GM21447 (cell line): Measurements from ENCODE around the gene MMP17.

Experiments
- ATAC-seq: cut with Tn5 transposase; IDR thresholded peaks from one replicate; pipeline ENCODE4 v1.9.1; 2021; ENCODE audit not compliant: unreplicated experiment

The MMP17 gene

GRCh38 chr12:131829791-131830334 lies 1.7 kb downstream of the MMP17 start:
- ATAC-seq, result no peak

DNA sequence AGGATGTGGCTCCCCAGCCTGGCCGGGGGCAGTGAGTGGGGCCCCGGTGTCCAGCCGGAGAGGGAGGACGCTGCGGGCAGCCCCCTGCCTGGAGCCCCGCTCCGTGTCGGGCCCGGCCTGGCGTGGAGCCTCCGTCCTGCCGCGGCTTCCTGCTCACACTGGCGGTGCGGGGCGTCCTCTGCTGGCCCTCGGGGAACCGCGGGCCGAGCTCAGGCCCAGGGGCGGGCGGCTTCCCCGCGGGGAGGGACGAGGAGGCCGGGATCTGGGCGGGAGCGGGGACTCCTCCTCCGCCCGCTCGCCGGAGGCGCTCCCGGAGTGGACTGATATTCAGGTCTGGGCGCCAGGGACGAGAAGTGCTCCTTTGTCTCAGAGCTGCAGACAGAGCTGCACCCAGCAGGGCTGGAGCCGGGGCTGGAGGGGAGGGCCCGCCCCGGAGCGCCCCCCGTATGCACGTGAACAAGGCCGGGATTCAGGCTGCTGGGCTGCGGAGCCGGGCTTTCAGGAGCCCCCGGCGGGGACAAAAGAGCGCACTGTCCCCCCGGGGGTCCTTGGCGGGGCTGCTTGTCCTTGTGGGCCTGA lies 2.2 kb downstream of the MMP17 start:
- ATAC-seq, result no peak

DNA sequence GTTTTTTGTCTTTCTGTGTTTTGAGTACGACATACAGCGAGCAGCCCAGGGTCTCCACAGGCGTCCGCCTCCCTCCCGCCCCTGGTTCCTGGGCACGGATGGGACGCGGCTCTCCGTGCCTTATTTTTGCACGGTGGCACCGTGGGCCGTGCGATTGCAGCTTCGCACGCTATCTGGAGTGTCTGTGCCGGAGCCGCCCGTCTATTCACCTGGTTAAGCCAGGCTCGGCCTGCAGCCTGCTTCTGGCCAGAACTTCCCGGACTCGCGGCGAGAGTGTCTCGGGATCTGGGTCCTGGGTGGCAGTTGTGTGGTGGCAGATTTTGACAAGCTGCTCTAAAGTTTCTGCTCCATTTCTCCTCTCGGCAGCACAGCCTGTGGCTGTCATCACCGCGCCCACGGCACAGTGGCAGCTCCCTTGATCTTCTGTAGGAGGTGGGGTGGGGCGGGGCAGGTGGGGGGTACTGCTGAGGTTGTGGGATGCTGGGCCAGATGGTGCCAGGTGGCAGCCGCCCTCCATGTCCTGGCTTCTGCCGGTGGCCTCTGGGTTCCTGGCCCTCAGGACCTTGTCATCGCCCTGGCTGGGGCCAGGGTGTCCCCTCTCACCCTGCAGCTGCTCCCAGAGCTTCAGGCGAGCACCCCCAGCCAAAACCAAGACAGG lies 2.9 kb downstream of the MMP17 start:
- no peak for ATAC-seq

DNA sequence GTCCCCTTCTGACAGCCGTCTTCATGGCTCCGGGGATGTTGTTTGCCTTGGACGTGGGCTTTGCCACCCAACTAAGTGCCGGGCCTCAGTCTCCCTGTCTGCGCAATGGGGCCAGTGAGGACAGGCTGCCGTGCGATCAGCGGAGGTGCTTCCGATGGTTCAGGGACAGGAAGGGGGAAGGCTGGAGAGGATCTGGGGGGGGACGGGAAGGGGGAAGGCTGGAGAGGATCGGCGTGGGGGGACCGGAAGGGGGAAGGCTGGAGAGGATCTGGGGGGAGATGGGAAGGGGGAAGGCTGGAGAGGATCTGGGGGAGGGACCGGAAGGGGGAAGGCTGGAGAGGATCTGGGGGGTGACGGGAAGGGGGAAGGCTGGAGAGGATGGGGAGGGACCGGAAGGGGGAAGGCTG lies 3.4 kb downstream of the MMP17 start:
- ATAC-seq, result no peak

- no peak for ATAC-seq
Measured at GRCh38 chr12:131832321-131833231, 4.4 kb downstream of the MMP17 start.

DNA sequence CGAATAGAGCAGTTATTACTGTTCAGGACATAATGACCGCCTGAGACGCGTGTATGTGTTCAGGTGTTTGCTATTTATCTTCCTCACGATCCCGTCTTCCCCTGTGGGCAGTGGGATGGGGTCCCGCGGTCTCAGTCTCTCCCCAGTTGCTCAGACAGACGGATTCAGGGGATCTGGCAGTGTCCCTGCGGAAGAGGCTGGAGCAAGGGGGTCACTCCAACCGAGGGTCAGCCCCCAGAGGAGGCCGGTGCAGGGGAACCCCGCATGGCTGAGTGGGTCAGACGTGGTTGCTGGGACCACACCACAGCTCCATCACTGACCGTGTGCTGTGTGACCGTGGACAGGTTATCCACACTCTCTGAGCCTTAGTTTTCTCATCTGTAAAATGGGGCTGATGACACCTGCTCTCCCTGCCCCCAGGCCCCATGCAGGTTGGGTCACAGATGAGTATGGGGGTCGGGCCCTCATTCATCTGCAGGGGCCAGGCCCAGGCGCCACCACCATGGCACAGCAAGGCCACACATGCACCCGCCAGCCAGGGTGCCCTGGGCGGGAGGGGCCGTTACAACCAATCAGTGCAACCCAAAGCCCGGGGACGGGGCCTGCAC lies 5.2 kb downstream of the MMP17 start:
- no peak for ATAC-seq

DNA sequence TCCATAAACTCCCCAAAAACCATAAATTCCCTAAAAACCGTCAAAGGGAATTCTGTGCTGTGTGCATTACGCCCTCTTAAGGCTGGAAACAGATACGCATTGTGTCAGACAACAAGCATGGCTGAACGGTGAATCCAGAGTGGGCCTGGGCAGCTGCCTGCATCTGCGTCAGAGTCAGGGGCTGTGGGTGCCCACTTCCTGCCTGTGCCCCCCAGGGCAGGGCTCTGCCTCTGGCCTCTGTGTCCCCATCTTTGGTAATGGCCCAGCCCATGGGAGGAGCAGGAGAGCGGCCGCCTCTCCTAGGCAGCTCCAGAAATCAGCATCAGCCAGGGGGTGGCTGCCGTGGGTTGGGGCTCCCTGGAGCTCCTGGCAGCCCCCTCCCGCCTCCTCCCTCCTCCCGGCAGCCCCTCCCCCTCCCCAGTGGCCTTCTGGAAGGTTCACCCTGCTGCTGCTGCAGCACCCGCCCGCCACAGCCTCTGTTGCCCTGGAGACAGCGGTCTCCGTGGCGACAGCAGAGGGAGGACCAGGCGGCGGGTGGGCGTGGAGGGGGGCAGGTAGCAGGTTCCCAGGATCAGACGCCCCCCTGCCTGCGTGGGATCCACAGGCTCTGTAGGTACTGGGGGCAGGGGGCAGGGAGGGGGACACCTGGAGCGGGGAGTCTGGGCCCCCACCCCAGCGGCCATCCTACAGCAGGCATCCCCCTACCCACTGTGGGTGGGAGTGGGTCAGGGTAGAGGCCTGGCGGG lies 5.9 kb downstream of the MMP17 start:
- ATAC-seq, result no peak

DNA sequence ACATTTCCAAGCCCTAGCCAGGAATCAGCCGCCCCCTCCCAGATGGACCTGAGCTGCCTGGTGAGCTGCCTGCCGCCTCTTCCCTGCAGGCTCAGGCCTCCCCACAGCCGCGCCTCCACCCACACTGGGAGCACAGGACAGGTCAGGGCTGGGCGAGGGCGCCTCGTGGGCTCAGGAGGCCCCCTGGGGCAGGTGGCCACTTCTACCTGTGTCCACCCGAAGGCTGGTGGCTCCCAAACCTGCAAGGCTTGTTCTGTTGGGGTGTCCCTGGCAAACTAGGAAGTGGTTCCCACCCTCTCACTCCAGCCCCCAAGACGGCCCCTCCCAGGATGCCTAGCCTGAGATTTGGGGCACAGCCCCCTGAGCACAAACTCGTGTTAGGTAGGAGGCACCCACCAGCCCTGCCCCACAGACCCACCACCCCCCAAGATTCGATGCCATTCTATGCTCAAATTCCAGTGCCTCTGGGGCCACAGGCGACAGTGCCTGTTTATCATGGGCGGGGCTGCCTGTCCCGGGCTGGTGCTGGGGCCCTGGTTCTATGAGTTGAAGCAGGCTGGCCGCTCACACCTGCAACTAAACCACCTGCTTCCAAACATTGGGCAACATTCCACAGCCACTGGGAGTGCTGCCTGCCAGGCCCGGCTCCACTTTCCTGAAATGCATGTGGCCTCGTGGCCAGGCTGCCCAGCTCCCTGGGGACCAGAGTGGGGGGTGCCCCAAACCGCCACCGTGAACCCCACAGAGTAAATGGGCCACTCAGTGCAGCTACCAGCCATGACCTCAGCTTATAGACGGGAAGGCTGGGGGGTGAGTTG lies 6.8 kb downstream of the MMP17 start:
- ATAC-seq, result no peak

DNA sequence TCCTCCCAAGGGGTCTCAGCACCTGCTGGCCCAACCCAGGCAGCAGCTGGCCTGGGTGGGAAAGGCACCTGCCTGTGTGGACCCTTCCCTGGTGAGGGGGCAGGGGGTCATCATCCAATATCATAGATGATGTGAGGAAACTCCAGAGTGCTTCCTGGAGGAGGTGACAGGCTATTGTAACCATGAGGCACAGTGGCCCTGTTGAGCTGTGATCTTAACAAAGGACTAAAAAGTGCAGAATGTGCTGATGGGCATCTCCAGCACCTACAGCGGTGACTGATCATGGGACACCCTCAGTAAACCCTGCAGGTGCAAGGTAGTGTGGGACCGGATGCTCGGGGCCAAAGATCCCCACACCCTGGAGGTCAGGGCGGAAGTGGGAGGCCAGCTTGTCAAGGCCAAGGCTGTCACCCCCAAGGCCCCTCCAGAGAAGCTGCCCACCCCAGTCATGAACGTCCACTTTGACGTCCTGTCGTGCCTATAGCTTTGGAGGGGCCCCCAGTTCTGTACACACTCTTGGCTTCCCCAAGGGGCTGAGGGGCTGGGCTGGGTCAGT lies 7.5 kb downstream of the MMP17 start:
- ATAC-seq, result no peak

- no peak for ATAC-seq
Measured at GRCh38 chr12:131836193-131836592, 8.0 kb downstream of the MMP17 start.

DNA sequence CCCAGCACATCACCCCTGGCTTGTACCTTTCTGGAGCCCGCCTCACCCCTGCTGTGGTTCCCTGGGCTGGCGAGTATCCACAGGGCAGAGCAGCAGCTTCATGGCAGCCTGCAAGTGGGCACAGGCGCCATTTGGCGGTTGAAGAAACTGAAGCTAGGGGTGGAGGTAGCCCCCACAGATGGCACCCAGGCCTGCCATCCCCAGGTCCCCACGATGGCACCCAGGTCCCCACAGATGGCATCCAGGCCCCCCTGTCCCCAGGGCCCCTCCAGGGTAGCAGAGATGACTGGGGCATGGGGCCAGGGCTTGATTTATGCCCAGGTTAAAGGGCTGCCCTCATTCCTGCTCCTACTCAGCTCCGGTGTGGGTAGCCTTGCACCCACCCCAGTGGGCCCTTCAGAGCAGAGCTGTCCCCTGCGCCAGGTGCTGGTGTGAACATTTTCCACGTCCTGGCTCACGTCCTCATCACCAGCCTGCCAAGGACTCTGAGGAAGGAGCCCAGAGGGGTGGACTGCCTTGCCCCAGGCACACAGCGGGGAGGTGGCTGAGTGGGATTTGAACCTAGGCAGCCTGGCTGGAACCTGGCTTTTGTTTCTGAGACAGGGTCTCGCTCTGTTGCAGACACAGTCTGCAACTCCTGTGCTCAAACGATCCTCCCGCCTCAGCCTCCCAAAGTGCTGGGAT lies 8.7 kb downstream of the MMP17 start:
- ATAC-seq, result no peak

GRCh38 chr12:131840643-131841416 lies 12.6 kb downstream of the MMP17 start:
- no peak for ATAC-seq

- no peak for ATAC-seq
Measured at GRCh38 chr12:131841547-131841946, 13.4 kb downstream of the MMP17 start.

GRCh38 chr12:131842169-131842568 lies 14.0 kb downstream of the MMP17 start:
- no peak for ATAC-seq

DNA sequence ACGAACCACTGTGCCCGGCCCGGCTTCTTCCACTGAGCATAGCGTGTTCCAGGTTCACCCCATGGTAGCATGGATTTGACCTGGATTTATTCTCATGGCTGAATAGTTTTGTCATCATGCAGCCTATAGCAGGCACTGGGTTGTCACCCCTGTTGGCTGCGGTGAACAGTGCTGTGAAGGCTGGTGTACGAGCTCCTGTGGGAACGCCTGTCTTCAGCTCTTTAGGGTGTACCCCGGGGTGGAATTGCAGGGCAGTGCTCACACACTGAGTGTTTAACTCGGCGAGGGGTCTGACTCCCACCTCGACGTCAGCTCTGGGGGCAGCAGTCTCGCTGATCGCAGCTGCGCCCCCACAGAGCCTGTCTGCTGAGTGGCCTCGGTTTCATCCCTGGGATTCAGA lies 15.3 kb downstream of the MMP17 start:
- ATAC-seq, result no peak

DNA sequence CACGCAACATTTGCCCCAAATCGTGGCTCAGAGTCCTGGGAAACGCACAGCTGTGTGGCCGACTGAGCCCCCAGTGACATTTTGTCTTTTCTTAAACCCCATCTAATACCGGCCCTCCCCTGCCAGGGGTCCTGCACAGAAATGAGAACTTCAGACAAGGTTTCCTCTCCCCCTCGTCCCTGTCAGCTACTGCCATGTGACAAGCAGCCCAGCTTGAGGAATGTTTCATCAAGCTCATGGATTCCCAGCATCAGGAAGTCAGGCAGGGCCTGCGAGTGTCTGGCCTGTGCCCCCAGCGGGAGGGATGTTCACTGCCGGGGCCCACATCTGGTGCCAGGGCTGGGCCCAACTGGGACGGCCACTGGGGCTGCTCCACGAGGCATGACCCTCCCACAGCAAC lies 15.9 kb downstream of the MMP17 start:
- ATAC-seq, result no peak

DNA sequence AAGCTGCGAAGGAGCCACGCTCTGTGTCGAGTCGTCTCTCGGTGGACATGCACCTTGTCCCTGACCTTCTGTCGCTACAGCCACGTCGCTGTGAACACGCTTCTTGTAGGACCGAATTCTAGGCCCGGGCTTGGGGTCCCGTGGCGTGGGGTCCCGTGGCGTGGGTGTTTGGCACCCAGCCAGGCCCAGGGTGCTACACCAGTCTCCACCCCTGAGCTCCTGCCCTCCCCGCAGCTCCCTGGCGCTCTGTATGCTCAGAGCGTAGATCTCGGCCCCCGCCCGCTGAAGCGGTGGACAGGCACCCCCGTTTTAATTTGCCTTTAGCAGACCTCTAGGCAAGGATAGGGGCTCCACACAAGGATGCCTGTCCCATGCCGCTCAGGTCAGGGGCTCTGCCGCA lies 16.5 kb downstream of the MMP17 start:
- ATAC-seq, result no peak

- no peak for ATAC-seq
Measured at GRCh38 chr12:131845121-131845520, 16.9 kb downstream of the MMP17 start.
